Neuronal stem cell (in vitro differentiated cells): ENCODE data around the gene FBXW10B.

ENCODE experiments used
- DNase-seq: peaks from one replicate; pipeline ENCODE4 v3.0.0-alpha.2; 2013; ENCODE audit warnings: low spot score
- H2AFZ ChIP-seq: one replicate; pipeline ENCODE4 v1.6.1; 2013; ENCODE audit warnings: mild to moderate bottlenecking, low read length, inconsistent platforms
- H2AK5ac ChIP-seq: 2 replicates; pipeline ENCODE4 v1.6.1; 2013; ENCODE audit warnings: low read depth, mild to moderate bottlenecking, inconsistent platforms, low read length, moderate library complexity, mixed read lengths
- H2BK120ac ChIP-seq: 2 replicates; pipeline ENCODE4 v1.6.1; 2013; ENCODE audit warnings: low read depth, mild to moderate bottlenecking, inconsistent platforms, low read length, moderate library complexity, mixed read lengths
- H2BK12ac ChIP-seq: one replicate; pipeline ENCODE4 v1.6.1; 2013; ENCODE audit warnings: low read length, inconsistent platforms
- H2BK15ac ChIP-seq: 2 replicates; pipeline ENCODE4 v1.6.1; 2013; ENCODE audit warnings: mild to moderate bottlenecking, low read length, inconsistent platforms, mixed read lengths
- H2BK5ac ChIP-seq: one replicate; pipeline ENCODE4 v1.6.1; 2013; ENCODE audit warnings: inconsistent platforms, mild to moderate bottlenecking, low read length, moderate library complexity
- H3K14ac ChIP-seq: one replicate; pipeline ENCODE4 v1.6.1; 2013; ENCODE audit warnings: low read length, inconsistent platforms
- H3K18ac ChIP-seq: 2 replicates; pipeline ENCODE4 v1.6.1; 2013; ENCODE audit warnings: low read length, inconsistent platforms
- H3K23ac ChIP-seq: 2 replicates; pipeline ENCODE4 v1.6.1; 2013; ENCODE audit warnings: low read depth, mild to moderate bottlenecking, mixed read lengths, low read length, inconsistent platforms; ENCODE audit not compliant: poor library complexity
- H3K27ac ChIP-seq: replicated peaks from 3 replicates; pipeline ENCODE4 v1.5.1; 2013; ENCODE audit warnings: low read length, inconsistent platforms
- H3K27me3 ChIP-seq, 3 experiments: 2 replicates each; pipeline ENCODE4 v1.6.1; 2013; ENCODE audit warnings: low read length in 3 of 3, mild to moderate bottlenecking in 2 of 3, inconsistent platforms in 1 of 3, low read depth in 1 of 3, mixed read lengths in 1 of 3, moderate library complexity in 1 of 3; ENCODE audit not compliant: control insufficient read depth in 3 of 3, insufficient read depth in 3 of 3
- H3K36me3 ChIP-seq, 2 donors: replicated peaks in 1 of 2; 2 replicates each; pipeline ENCODE4 v1.6.1; 2013; ENCODE audit warnings: low read length in 2 of 2; ENCODE audit not compliant: control insufficient read depth in 2 of 2, insufficient read depth in 2 of 2
- H3K4ac ChIP-seq: 2 replicates; pipeline ENCODE4 v1.6.1; 2013; ENCODE audit warnings: inconsistent platforms, mild to moderate bottlenecking, low read length, moderate library complexity
- H3K4me1 ChIP-seq, 2 donors: 1 replicate in 1 of 2; 2 replicates in 1 of 2; pipeline ENCODE4 v1.6.1; 2013; ENCODE audit warnings: low read length in 2 of 2, low read depth in 1 of 2; ENCODE audit not compliant: control insufficient read depth in 2 of 2, insufficient read depth in 1 of 2
- H3K4me2 ChIP-seq: one replicate; pipeline ENCODE4 v1.6.1; 2013; ENCODE audit warnings: mild to moderate bottlenecking, low read length, inconsistent platforms; ENCODE audit not compliant: insufficient read depth, poor library complexity, severe bottlenecking
- H3K4me3 ChIP-seq, 2 donors: 2 replicates each; pipeline ENCODE4 v1.5.1; 2013; ENCODE audit warnings: low read length in 2 of 2, mild to moderate bottlenecking in 2 of 2, inconsistent platforms in 1 of 2, moderate library complexity in 1 of 2
- H3K79me1 ChIP-seq: one replicate; pipeline ENCODE4 v1.6.1; 2013; ENCODE audit warnings: low read depth, mild to moderate bottlenecking, inconsistent platforms, low read length, moderate library complexity
- H3K9ac ChIP-seq: one replicate; pipeline ENCODE4 v1.6.1; 2013; ENCODE audit warnings: mild to moderate bottlenecking, low read depth, low read length, inconsistent platforms; ENCODE audit not compliant: poor library complexity
- H3K9me3 ChIP-seq, 2 donors: replicated peaks in 1 of 2; 2 replicates each; pipeline versions ENCODE3 to v1.6.1; 2013; ENCODE audit warnings: low read length in 2 of 2, mild to moderate bottlenecking in 2 of 2, inconsistent platforms in 1 of 2, low read depth in 1 of 2, mixed read lengths in 1 of 2, moderate library complexity in 1 of 2; ENCODE audit not compliant: control insufficient read depth in 2 of 2, insufficient read depth in 1 of 2
- H4K8ac ChIP-seq: one replicate; pipeline ENCODE4 v1.6.1; 2013; ENCODE audit warnings: low read depth, mild to moderate bottlenecking, inconsistent platforms, low read length, moderate library complexity
- H4K91ac ChIP-seq: one replicate; pipeline ENCODE4 v1.6.1; 2013; ENCODE audit warnings: low read length, low read depth, mild to moderate bottlenecking, inconsistent platforms; ENCODE audit not compliant: poor library complexity
- WGBS, 2 donors: extraction: QIAGEN DNeasy Blood & Tissue Kit; methylation state at CpG; one replicate each; pipeline ENCODE4 v1.1.7; 2013; ENCODE audit warnings: missing lambda C conversion rate in 2 of 2, mixed read lengths in 1 of 2; ENCODE audit not compliant: insufficient read length in 2 of 2, insufficient replicate concordance in 1 of 2; ENCODE audit errors: extremely low coverage in 2 of 2; 5-methylcytosine and 5-hydroxymethylcytosine counted together

The FBXW10B gene

GRCh38 chr17:15662681-15663080 is 43.2 kb upstream of the FBXW10B start:
- Histone ChIP-seq H3K4me3 (no peak overlapping the region), H3K79me1 (no peaks in the 10 kb centered on the region), H3K4me2 (no peak overlapping the region), H3K4ac (no peak overlapping the region), H2AK5ac (no peak overlapping the region), H2BK12ac (no peak overlapping the region), H3K4me1 (peaks cover 0 to 4% of the 10 kb centered on the region in 2 donors), H2BK5ac (no peak overlapping the region), H3K18ac (no peak overlapping the region), H2BK15ac (no peak overlapping the region), H3K36me3 (peaks cover 6 to 42% of the 10 kb centered on the region in 2 donors), H3K23ac (no peak overlapping the region), H3K14ac (no peak overlapping the region), H3K9ac (no peak overlapping the region), H2BK120ac (no peak overlapping the region), H4K91ac (no peak overlapping the region), H3K27me3 (no peaks in the 10 kb centered on the region), H2AFZ (no peak overlapping the region), H3K9me3 (no peaks in the 10 kb centered on the region), H4K8ac (no peak overlapping the region), H3K27ac (no peak overlapping the region)
- no CpG with 5 or more reads among the region's 3 CpGs for WGBS, 2 donors
- DNase-seq: no peak

- no peak overlapping the region for H3K23ac ChIP-seq
- H3K4ac ChIP-seq: no peak overlapping the region
- no peak for DNase-seq
- no peak overlapping the region for H4K8ac ChIP-seq
- H2BK120ac ChIP-seq: no peak overlapping the region
- H2BK15ac ChIP-seq: no peak overlapping the region
- no peak overlapping the region for H2BK12ac ChIP-seq
- no peak overlapping the region for H2AFZ ChIP-seq
- H2AK5ac ChIP-seq: no peak overlapping the region
- no peak overlapping the region for H2BK5ac ChIP-seq
- H3K9me3 ChIP-seq: no peaks in the 10 kb centered on the region
- no peak overlapping the region for H3K4me2 ChIP-seq
- H3K27me3 ChIP-seq: no peaks in the 10 kb centered on the region
- no CpG with 5 or more reads among the region's 3 CpGs for WGBS, 2 donors
- H4K91ac ChIP-seq: no peak overlapping the region
- peaks cover 6 to 49% of the 10 kb centered on the region in 2 donors for H3K36me3 ChIP-seq
- no peak overlapping the region for H3K14ac ChIP-seq
- H3K27ac ChIP-seq: no peak overlapping the region
- no peaks in the 10 kb centered on the region for H3K79me1 ChIP-seq
- no peak overlapping the region for H3K9ac ChIP-seq
- H3K18ac ChIP-seq: no peak overlapping the region
- H3K4me1 ChIP-seq: peaks cover 3 to 6% of the 10 kb centered on the region in 2 donors
- no peak overlapping the region for H3K4me3 ChIP-seq
These were observed 40.6 kb upstream of the FBXW10B start for GRCh38 chr17:15660077-15660476.

GRCh38 chr17:15659663-15660062 is 40.2 kb upstream of the FBXW10B start:
- H3K27ac ChIP-seq: no peak overlapping the region

GRCh38 chr17:15659236-15659635 is 39.7 kb upstream of the FBXW10B start:
- H4K8ac ChIP-seq: no peak overlapping the region
- no peak overlapping the region for H3K4ac ChIP-seq
- peaks cover 4 to 42% of the 10 kb centered on the region in 2 donors for H3K36me3 ChIP-seq
- no peak overlapping the region for H3K4me3 ChIP-seq
- H4K91ac ChIP-seq: no peak overlapping the region
- H2BK12ac ChIP-seq: no peak overlapping the region
- H2BK15ac ChIP-seq: no peak overlapping the region
- H3K79me1 ChIP-seq: no peaks in the 10 kb centered on the region
- H3K18ac ChIP-seq: no peak overlapping the region
- H2AFZ ChIP-seq: no peak overlapping the region
- no peaks in the 10 kb centered on the region for H3K9me3 ChIP-seq
- H2AK5ac ChIP-seq: no peak overlapping the region
- H3K14ac ChIP-seq: no peak overlapping the region
- H2BK5ac ChIP-seq: no peak overlapping the region
- H2BK120ac ChIP-seq: no peak overlapping the region
- no peaks in the 10 kb centered on the region for H3K27me3 ChIP-seq
- H3K9ac ChIP-seq: no peak overlapping the region
- WGBS, 2 donors: no CpG with 5 or more reads among the region's 6 CpGs
- peaks cover 8 to 9% of the 10 kb centered on the region in 2 donors for H3K4me1 ChIP-seq
- no peak overlapping the region for H3K27ac ChIP-seq
- DNase-seq: no peak
- H3K4me2 ChIP-seq: no peak overlapping the region
- no peak overlapping the region for H3K23ac ChIP-seq

More at GRCh38 chr17:15659663-15660062, 40.2 kb upstream of the FBXW10B start:
- no peak overlapping the region for H4K8ac ChIP-seq
- H3K4me1 ChIP-seq: peaks cover 5 to 8% of the 10 kb centered on the region in 2 donors
- H2AK5ac ChIP-seq: no peak overlapping the region
- no peak overlapping the region for H2BK12ac ChIP-seq
- no peaks in the 10 kb centered on the region for H3K79me1 ChIP-seq
- H3K4me3 ChIP-seq: no peak overlapping the region
- no peaks in the 10 kb centered on the region for H3K9me3 ChIP-seq
- no peak overlapping the region for H2BK5ac ChIP-seq
- H3K36me3 ChIP-seq: peaks cover 6 to 47% of the 10 kb centered on the region in 2 donors
- no peak overlapping the region for H3K9ac ChIP-seq
- H3K27me3 ChIP-seq: no peaks in the 10 kb centered on the region
- no peak overlapping the region for H3K4ac ChIP-seq
- H3K14ac ChIP-seq: no peak overlapping the region
- no CpG with 5 or more reads among the region's 4 CpGs for WGBS, 2 donors
- H3K18ac ChIP-seq: no peak overlapping the region
- no peak overlapping the region for H4K91ac ChIP-seq
- no peak overlapping the region for H2AFZ ChIP-seq
- H3K23ac ChIP-seq: peak overlapping the region; percentile 27
- no peak overlapping the region for H2BK120ac ChIP-seq
- no peak for DNase-seq
- H2BK15ac ChIP-seq: no peak overlapping the region
- H3K4me2 ChIP-seq: no peak overlapping the region
